NT2/D1 (cell line): ENCODE measurements around the gene STK11.

Experiments used
- SUZ12 ChIP-seq: IDR thresholded peaks from 2 replicates; pipeline ENCODE4 v1.6.1; 2011; ENCODE audit not compliant: insufficient read length, insufficient read depth; ENCODE audit errors: extremely low read depth
- YY1 ChIP-seq: IDR thresholded peaks from 2 replicates; pipeline ENCODE4 v1.6.1; 2011; ENCODE audit not compliant: insufficient read length, insufficient read depth

DNA sequence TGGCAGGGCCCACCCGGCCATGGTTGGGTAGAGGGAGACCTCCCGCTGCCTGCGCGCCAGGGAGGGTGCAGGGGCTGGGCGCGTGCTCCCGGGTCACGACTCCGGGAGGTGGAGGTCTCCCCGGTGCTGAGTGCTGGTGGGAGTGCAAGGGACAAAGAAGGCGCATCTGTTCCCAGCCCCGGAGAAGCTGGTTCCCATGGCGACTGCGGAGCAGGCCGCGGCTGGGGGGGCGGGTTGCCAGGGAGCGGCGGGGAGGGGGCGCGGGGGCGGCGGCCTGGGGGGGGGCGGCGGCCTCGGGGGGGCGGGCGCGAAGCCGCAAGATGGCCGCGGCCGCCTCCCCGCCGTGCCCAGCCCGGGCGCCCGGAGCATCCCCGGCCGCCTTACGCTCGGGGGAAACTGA is 31.0 kb downstream of the STK11 start:
- no peak for TF ChIP-seq SUZ12
- TF ChIP-seq YY1 = no peak
